ENCODE data around the gene CEP41.

GRCh38 chr7:130365511-130366441 is 75.0 kb downstream of the CEP41 start:
- TF ChIP-seq CTCF (IDR thresholded peaks at IDR 0.05; ENCODE audit: poor library complexity, severe bottlenecking) (no peak), POLR2AphosphoS5 (IDR thresholded peaks at IDR 0.05) (peak; percentile 63), RAD21 (conservative IDR thresholded peaks at IDR 0.05) (peak; percentile 40), EP300 (conservative IDR thresholded peaks at IDR 0.05; ENCODE audit: poor library complexity, severe bottlenecking) (peak; percentile 89), MXI1 (conservative IDR thresholded peaks at IDR 0.05; ENCODE audit: poor library complexity, severe bottlenecking) (no peak), EZH2 (IDR thresholded peaks at IDR 0.05; ENCODE audit: borderline replicate concordance, insufficient read depth, low read length, poor library complexity, severe bottlenecking) (no peak)

Measured in neural cell (in vitro differentiated cells).